Mesenchymal stem cell (in vitro differentiated cells and primary cell): Measurements from ENCODE around the gene FTO.

Source experiments
- DNase-seq: peaks from one replicate; pipeline ENCODE4 v3.0.0-alpha.2; 2013
- H2AFZ ChIP-seq: one replicate; pipeline ENCODE4 v1.6.1; 2013; ENCODE audit warnings: low read depth, mild to moderate bottlenecking, control low read depth, inconsistent platforms, low read length, moderate library complexity
- H2AK5ac ChIP-seq: 2 replicates; pipeline ENCODE4 v1.6.1; 2013; ENCODE audit warnings: low read length, moderate library complexity, mild to moderate bottlenecking, inconsistent platforms; ENCODE audit not compliant: severe bottlenecking
- H2BK120ac ChIP-seq: one replicate; pipeline ENCODE4 v1.6.1; 2013; ENCODE audit warnings: low read depth, mild to moderate bottlenecking, inconsistent platforms, low read length, moderate library complexity
- H2BK12ac ChIP-seq, 2 experiments: one replicate each; pipeline ENCODE4 v1.6.1; 2013; ENCODE audit warnings: inconsistent platforms in 2 of 2, low read length in 2 of 2, mild to moderate bottlenecking in 2 of 2, moderate library complexity in 2 of 2, control low read depth in 1 of 2
- H2BK15ac ChIP-seq: one replicate; pipeline ENCODE4 v1.6.1; 2013; ENCODE audit warnings: mild to moderate bottlenecking, low read depth, inconsistent platforms; ENCODE audit not compliant: poor library complexity, severe bottlenecking
- H2BK5ac ChIP-seq: 2 replicates; pipeline ENCODE4 v1.6.1; 2013; ENCODE audit warnings: low read depth, mild to moderate bottlenecking, low read length, control low read depth, inconsistent platforms; ENCODE audit not compliant: poor library complexity, severe bottlenecking
- H3K14ac ChIP-seq, 2 experiments: one replicate each; pipeline ENCODE4 v1.6.1; 2013; ENCODE audit warnings: inconsistent platforms in 2 of 2, low read length in 2 of 2, control low read depth in 1 of 2, mild to moderate bottlenecking in 1 of 2, moderate library complexity in 1 of 2
- H3K18ac ChIP-seq, 2 experiments: one replicate each; pipeline ENCODE4 v1.6.1; 2013; ENCODE audit warnings: inconsistent platforms in 2 of 2, low read length in 2 of 2, control low read depth in 1 of 2, low read depth in 1 of 2, mild to moderate bottlenecking in 1 of 2
- H3K23ac ChIP-seq, 2 experiments: one replicate each; pipeline ENCODE4 v1.6.1; 2013; ENCODE audit warnings: inconsistent platforms in 2 of 2, low read length in 2 of 2, mild to moderate bottlenecking in 2 of 2, moderate library complexity in 2 of 2, control low read depth in 1 of 2
- H3K27ac ChIP-seq: 2 replicates; pipeline ENCODE4 v1.5.1; 2013; ENCODE audit warnings: mild to moderate bottlenecking, moderate library complexity, low read length, control low read depth, inconsistent platforms; ENCODE audit not compliant: poor library complexity, severe bottlenecking
- H3K27me3 ChIP-seq, 2 experiments: 2 replicates each; pipeline versions ENCODE4 v1.6.1 to v1.7.0; 2013; ENCODE audit warnings: low read length in 2 of 2, mild to moderate bottlenecking in 2 of 2, moderate library complexity in 2 of 2, control low read depth in 1 of 2, inconsistent platforms in 1 of 2; ENCODE audit not compliant: control insufficient read depth in 1 of 2, insufficient read depth in 1 of 2
- H3K36me3 ChIP-seq, 2 experiments: 2 replicates each; pipeline versions ENCODE4 v1.6.1 to v1.7.0; 2013; ENCODE audit warnings: low read length in 2 of 2, control low read depth in 1 of 2, inconsistent platforms in 1 of 2, low read depth in 1 of 2, mild to moderate bottlenecking in 1 of 2; ENCODE audit not compliant: insufficient read depth in 2 of 2, control insufficient read depth in 1 of 2
- H3K4ac ChIP-seq, 2 experiments: one replicate each; pipeline ENCODE4 v1.6.1; 2013; ENCODE audit warnings: inconsistent platforms in 2 of 2, low read length in 2 of 2, mild to moderate bottlenecking in 2 of 2, moderate library complexity in 2 of 2, control low read depth in 1 of 2, low read depth in 1 of 2
- H3K4me1 ChIP-seq: 2 replicates; pipeline ENCODE4 v1.6.1; 2013; ENCODE audit warnings: low read depth, low read length, control low read depth; ENCODE audit not compliant: control insufficient read depth, insufficient read depth
- H3K4me2 ChIP-seq: 2 replicates; pipeline ENCODE4 v1.6.1; 2013; ENCODE audit warnings: low read length, mild to moderate bottlenecking, inconsistent platforms; ENCODE audit not compliant: poor library complexity, severe bottlenecking
- H3K4me3 ChIP-seq, 2 experiments: 2 replicates each; pipeline versions ENCODE4 v1.5.1 to v1.7.0; 2013; ENCODE audit warnings: low read length in 2 of 2, mild to moderate bottlenecking in 2 of 2, control low read depth in 1 of 2, low read depth in 1 of 2; ENCODE audit not compliant: insufficient read depth in 1 of 2
- H3K79me1 ChIP-seq: replicated peaks from 2 replicates; pipeline ENCODE4 v1.6.1; 2013; ENCODE audit warnings: mild to moderate bottlenecking, control low read depth, low read length, inconsistent platforms; ENCODE audit not compliant: poor library complexity, severe bottlenecking
- H3K9ac ChIP-seq: 2 replicates; pipeline ENCODE4 v1.7.0; 2013; ENCODE audit warnings: mild to moderate bottlenecking, low read length, moderate library complexity
- H3K9me3 ChIP-seq: 2 replicates; pipeline ENCODE4 v1.7.0; 2013; ENCODE audit warnings: mild to moderate bottlenecking, low read length; ENCODE audit not compliant: control insufficient read depth
- H4K8ac ChIP-seq: one replicate; pipeline ENCODE4 v1.6.1; 2013; ENCODE audit warnings: inconsistent platforms, mild to moderate bottlenecking, low read length, moderate library complexity
- H4K91ac ChIP-seq: one replicate; pipeline ENCODE4 v1.6.1; 2013; ENCODE audit warnings: mild to moderate bottlenecking, low read length, inconsistent platforms
- WGBS: methylation state at CpG from one replicate; pipeline ENCODE4 v1.1.7; 2013; ENCODE audit warnings: mixed read lengths; 5-methylcytosine and 5-hydroxymethylcytosine counted together

The FTO gene

DNA sequence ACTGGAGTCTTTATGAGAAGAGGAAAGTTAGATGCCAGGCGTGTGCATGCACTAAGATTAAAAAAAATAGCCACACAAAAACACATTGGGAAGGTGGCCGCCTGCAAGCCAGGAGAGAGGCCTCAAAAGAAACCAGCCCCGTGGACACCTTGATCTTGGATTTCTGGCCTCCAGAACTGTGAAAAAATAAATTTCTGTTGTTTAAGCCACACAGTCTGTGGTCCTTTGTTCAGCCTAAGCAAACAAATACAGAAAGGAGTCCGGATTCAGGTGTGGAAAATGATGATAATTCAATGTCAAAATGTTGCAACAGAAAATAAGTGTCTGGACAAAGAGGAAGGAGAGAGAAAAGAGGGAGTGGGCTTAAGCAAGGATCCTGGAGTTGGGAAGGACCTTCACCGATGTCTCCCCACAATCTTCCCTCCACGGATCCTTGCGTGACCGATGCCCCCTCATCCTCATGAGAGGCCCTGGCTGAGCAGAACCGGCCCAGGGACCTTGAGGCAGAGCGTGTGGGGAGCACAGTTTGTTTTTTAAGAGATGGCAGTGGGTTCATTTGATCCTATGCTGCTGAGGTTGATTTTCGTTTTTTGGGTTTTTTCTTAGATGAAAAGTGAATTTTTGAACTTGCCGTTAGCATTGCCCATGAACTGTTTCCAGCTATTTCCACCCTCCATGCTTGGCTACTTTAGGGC lies 449.4 kb downstream of the FTO start:
- Histone ChIP-seq H3K79me1 (no peaks in the 10 kb centered on the region), H3K36me3 (no peaks in the 10 kb centered on the region), H2BK12ac (no peak overlapping the region), H3K14ac (no peak overlapping the region), H2BK15ac (no peak overlapping the region), H3K18ac (no peak overlapping the region), H2AK5ac (no peak overlapping the region), H3K4me1 (no peaks in the 10 kb centered on the region), H4K91ac (no peak overlapping the region), H3K27me3 (peaks cover 3 to 7% of the 10 kb centered on the region in 2 experiments), H2AFZ (no peak overlapping the region), H3K9ac (no peak overlapping the region), H3K9me3 (no peaks in the 10 kb centered on the region), H3K4me3 (no peak overlapping the region), H3K4ac (no peak overlapping the region), H3K27ac (no peak overlapping the region), H3K23ac (no peak overlapping the region), H2BK5ac (no peak overlapping the region), H3K4me2 (no peak overlapping the region), H2BK120ac (no peak overlapping the region), H4K8ac (no peak overlapping the region)
- 87% methylated on average over 12 of the region's 12 CpGs for WGBS
- DNase-seq = no peak

DNA sequence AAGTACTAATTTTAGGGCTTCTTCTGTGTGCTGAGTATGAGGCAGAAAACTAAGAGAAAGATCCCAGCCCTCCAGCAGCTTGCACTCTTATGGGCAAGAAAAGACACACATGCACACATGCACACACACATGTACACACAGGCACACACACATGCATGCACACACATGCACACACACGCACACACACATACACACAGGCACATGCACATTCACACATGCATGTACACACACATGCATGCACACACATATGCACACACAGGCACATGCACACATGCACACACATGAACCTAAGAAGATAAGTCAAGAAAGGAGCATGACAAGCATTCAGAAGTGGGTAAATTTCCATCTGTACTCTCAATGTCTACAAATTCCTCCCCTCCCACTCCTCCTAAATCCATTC lies 452.4 kb downstream of the FTO start:
- H3K79me1 ChIP-seq = no peaks in the 10 kb centered on the region
- no peak overlapping the region for H3K14ac ChIP-seq
- H3K9ac ChIP-seq = no peak overlapping the region
- H3K9me3 ChIP-seq = no peaks in the 10 kb centered on the region
- no peak overlapping the region for H4K8ac ChIP-seq
- no peak overlapping the region for H3K4me2 ChIP-seq
- 85% methylated on average over 1 of the region's 1 CpG for WGBS
- H3K23ac ChIP-seq = no peak overlapping the region
- H2BK5ac ChIP-seq = no peak overlapping the region
- H3K4me3 ChIP-seq = no peak overlapping the region
- no peaks in the 10 kb centered on the region for H3K36me3 ChIP-seq
- no peak overlapping the region for H2BK15ac ChIP-seq
- H2BK12ac ChIP-seq = no peak overlapping the region
- H3K27me3 ChIP-seq = peaks cover 0 to 4% of the 10 kb centered on the region in 2 experiments
- no peak overlapping the region for H3K18ac ChIP-seq
- no peak overlapping the region for H2AFZ ChIP-seq
- H4K91ac ChIP-seq = no peak overlapping the region
- no peak overlapping the region for H2BK120ac ChIP-seq
- no peak overlapping the region for H2AK5ac ChIP-seq
- DNase-seq = no peak
- no peak overlapping the region for H3K27ac ChIP-seq
- no peak overlapping the region for H3K4ac ChIP-seq
- H3K4me1 ChIP-seq = no peaks in the 10 kb centered on the region

DNA sequence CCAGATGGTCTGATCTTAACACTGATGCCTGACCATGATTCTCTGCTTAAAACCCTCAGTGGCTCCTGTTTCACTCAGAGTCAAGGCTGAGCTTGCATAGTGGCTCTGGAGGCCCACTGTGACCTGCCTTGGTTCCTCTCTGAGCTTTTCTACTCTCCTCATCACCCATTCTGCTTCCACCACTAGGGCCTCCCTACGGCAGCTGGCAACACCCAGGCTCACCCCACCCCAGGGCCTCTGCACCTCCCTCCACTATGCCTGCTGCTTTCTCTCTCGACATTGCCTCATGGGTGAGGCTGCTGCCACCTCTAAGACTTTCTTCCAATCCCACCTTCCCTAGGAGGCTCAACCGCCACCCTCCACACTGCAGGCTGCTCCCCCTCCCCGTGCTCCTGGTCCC lies 455.0 kb downstream of the FTO start:
- H3K36me3 ChIP-seq = no peaks in the 10 kb centered on the region
- H3K4me3 ChIP-seq = no peak overlapping the region
- no peak overlapping the region for H3K27ac ChIP-seq
- WGBS = 80% methylated on average over 4 of the region's 4 CpGs
- H3K79me1 ChIP-seq = no peaks in the 10 kb centered on the region
- no peak overlapping the region for H2BK15ac ChIP-seq
- DNase-seq = no peak
- H3K23ac ChIP-seq = no peak overlapping the region
- no peaks in the 10 kb centered on the region for H3K9me3 ChIP-seq
- no peak overlapping the region for H4K8ac ChIP-seq
- H2AK5ac ChIP-seq = no peak overlapping the region
- no peak overlapping the region for H2BK12ac ChIP-seq
- H3K9ac ChIP-seq = no peak overlapping the region
- H3K18ac ChIP-seq = no peak overlapping the region
- no peak overlapping the region for H3K14ac ChIP-seq
- no peak overlapping the region for H3K4me2 ChIP-seq
- H3K27me3 ChIP-seq = peaks cover 0 to 8% of the 10 kb centered on the region in 2 experiments
- no peak overlapping the region for H2BK120ac ChIP-seq
- no peak overlapping the region for H2AFZ ChIP-seq
- H3K4me1 ChIP-seq = no peaks in the 10 kb centered on the region
- H4K91ac ChIP-seq = no peak overlapping the region
- no peak overlapping the region for H2BK5ac ChIP-seq
- H3K4ac ChIP-seq = no peak overlapping the region

DNA sequence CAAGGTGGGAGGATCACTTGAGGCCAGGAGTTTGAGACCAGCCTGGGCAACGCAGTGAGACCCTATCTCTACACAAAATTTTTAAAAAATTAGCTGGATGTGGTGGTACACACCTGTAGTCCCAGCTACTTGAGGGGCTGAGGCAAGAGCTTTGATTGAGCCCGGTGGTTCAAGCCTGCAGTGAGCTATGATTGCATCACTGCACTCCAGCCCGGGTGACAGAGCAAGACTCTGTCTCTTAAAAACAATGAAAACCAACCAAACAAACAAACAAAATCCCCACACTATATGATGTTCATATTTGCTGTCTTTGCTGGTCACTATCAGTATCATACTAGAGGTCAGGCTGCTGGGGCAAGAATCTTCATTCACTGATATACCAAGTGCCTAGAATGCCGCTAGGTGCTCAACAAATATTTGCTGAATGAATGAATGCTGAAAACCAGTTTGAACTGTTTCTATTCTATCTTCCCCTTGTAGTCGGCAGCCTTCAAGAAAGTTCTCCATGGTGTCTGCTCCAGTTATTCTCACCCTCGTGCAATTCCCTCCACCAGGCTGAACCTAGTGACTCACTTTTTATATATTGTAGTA lies 455.6 kb downstream of the FTO start:
- no peak overlapping the region for H3K9ac ChIP-seq
- no peak overlapping the region for H2AFZ ChIP-seq
- H3K27me3 ChIP-seq = peaks cover 0 to 8% of the 10 kb centered on the region in 2 experiments
- no peak overlapping the region for H3K27ac ChIP-seq
- H3K4me3 ChIP-seq = no peak overlapping the region
- 85% methylated on average over 4 of the region's 6 CpGs for WGBS
- no peak overlapping the region for H3K4ac ChIP-seq
- H4K8ac ChIP-seq = no peak overlapping the region
- no peak overlapping the region for H3K14ac ChIP-seq
- no peak overlapping the region for H2BK5ac ChIP-seq
- no peak overlapping the region for H2BK12ac ChIP-seq
- H3K79me1 ChIP-seq = no peaks in the 10 kb centered on the region
- no peak for DNase-seq
- no peak overlapping the region for H2BK15ac ChIP-seq
- no peak overlapping the region for H3K4me2 ChIP-seq
- no peak overlapping the region for H4K91ac ChIP-seq
- no peaks in the 10 kb centered on the region for H3K36me3 ChIP-seq
- H3K18ac ChIP-seq = no peak overlapping the region
- no peak overlapping the region for H3K23ac ChIP-seq
- H3K4me1 ChIP-seq = no peaks in the 10 kb centered on the region
- H2AK5ac ChIP-seq = no peak overlapping the region
- H2BK120ac ChIP-seq = no peak overlapping the region
- no peaks in the 10 kb centered on the region for H3K9me3 ChIP-seq
